Cardiac fibroblast (primary cell): ENCODE measurements around the gene POU2F2.
A peak's percentile ranks its signal among the peaks of the same experiment; 100 is the strongest.

ENCODE experiments used
- DNase-seq, 2 donors: peaks; one replicate each; pipeline versions ENCODE4 v3.0.0 to v3.0.0-alpha.2; 2010; ENCODE audit warnings: low read depth in 2 of 2
- H3K4me3 ChIP-seq, 2 donors: replicated peaks in 1 of 2; 1 replicate in 1 of 2; 2 replicates in 1 of 2; pipeline ENCODE4 v1.5.1; 2011; ENCODE audit warnings: low read depth in 2 of 2, low read length in 2 of 2, mild to moderate bottlenecking in 2 of 2, moderate library complexity in 1 of 2
- CTCF ChIP-seq: IDR thresholded peaks from one replicate; pipeline ENCODE4 v1.5.1; 2011; ENCODE audit warnings: low read depth, mild to moderate bottlenecking, low read length, inconsistent platforms

The POU2F2 gene

GRCh38 chr19:42132851-42133528 lies 744 bp upstream of the POU2F2 start:
- peak; percentile 40 to 51 for DNase-seq
- peak overlapping the region; percentile 11 to 64 for H3K4me3 ChIP-seq
- peak; percentile 61 for TF ChIP-seq CTCF

- H3K4me3 ChIP-seq = peak overlapping the region in 1 of 2 donors; percentile 64
- no peak for DNase-seq
- TF ChIP-seq CTCF = no peak
Measured at GRCh38 chr19:42131149-42132029, 857 bp downstream of the POU2F2 start.

- TF ChIP-seq CTCF = no peak
- H3K4me3 ChIP-seq = peak overlapping the region in 1 of 2 donors; percentile 2
- no peak for DNase-seq
Measured at GRCh38 chr19:42130254-42130573, 2.0 kb downstream of the POU2F2 start.

GRCh38 chr19:42129399-42130253 lies 2.6 kb downstream of the POU2F2 start:
- DNase-seq = peak; percentile 38 to 58
- peak overlapping the region in 1 of 2 donors; percentile 14 for H3K4me3 ChIP-seq
- TF ChIP-seq CTCF = no peak

- H3K4me3 ChIP-seq = no peak overlapping the region
- TF ChIP-seq CTCF = no peak
- DNase-seq = no peak
Measured at GRCh38 chr19:42126574-42126973, 5.7 kb downstream of the POU2F2 start.

GRCh38 chr19:42125536-42125935 lies 6.7 kb downstream of the POU2F2 start:
- no peak for DNase-seq
- TF ChIP-seq CTCF = no peak
- H3K4me3 ChIP-seq = no peak overlapping the region
